ENCODE data around the gene KCNJ14. TPM values are rescaled to one million over a fixed set of nuclear protein-coding genes. Genes with fewer than 3 reads are reported as not detected.

KCNJ14 gene
- total RNA-seq, 1 donor from 2014 or later = 3.7 TPM

DNA sequence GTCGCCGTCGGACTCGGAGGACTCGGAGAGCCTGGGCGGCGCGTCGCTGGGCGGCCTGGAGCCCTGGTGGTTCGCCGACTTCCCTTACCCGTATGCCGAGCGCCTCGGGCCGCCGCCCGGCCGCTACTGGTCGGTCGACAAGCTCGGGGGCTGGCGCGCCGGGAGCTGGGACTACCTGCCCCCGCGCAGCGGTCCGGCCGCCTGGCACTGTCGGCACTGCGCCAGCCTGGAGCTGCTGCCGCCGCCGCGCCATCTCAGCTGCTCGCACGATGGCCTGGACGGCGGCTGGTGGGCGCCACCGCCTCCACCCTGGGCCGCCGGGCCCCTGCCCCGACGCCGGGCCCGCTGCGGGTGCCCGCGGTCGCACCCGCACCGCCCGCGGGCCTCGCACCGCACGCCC, 12.1 kb upstream of the KCNJ14 start:
- no peak for DNase-seq (ENCODE audit: extremely low spot score in 2 of 2)
- peaks cover 29% of the 10 kb centered on the region for H3K4me1 ChIP-seq
- H3K9me3 ChIP-seq = no peaks in the 10 kb centered on the region
- TF ChIP-seq POLR2A (IDR thresholded peaks at IDR 0.05) (no peak), POLR2AphosphoS5 (IDR thresholded peaks at IDR 0.05; ENCODE audit: insufficient read depth in 1 of 2, low read depth in 1 of 2) (no peak)
- TF ChIP-seq, protein P1, sequence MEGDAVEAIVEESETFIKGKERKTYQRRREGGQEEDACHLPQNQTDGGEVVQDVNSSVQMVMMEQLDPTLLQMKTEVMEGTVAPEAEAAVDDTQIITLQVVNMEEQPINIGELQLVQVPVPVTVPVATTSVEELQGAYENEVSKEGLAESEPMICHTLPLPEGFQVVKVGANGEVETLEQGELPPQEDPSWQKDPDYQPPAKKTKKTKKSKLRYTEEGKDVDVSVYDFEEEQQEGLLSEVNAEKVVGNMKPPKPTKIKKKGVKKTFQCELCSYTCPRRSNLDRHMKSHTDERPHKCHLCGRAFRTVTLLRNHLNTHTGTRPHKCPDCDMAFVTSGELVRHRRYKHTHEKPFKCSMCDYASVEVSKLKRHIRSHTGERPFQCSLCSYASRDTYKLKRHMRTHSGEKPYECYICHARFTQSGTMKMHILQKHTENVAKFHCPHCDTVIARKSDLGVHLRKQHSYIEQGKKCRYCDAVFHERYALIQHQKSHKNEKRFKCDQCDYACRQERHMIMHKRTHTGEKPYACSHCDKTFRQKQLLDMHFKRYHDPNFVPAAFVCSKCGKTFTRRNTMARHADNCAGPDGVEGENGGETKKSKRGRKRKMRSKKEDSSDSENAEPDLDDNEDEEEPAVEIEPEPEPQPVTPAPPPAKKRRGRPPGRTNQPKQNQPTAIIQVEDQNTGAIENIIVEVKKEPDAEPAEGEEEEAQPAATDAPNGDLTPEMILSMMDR (IDR thresholded peaks at IDR 0.05) = no peak
- peak overlapping the region; percentile 24 to 41 for H3K4me3 ChIP-seq
- intact Hi-C loops (cut with DNase I) = no loop called here
- H3K27me3 ChIP-seq = no peaks in the 10 kb centered on the region
- peaks cover 0 to 7% of the 10 kb centered on the region in 2 donors for H3K36me3 ChIP-seq
- H3K27ac ChIP-seq = no peak overlapping the region

DNA sequence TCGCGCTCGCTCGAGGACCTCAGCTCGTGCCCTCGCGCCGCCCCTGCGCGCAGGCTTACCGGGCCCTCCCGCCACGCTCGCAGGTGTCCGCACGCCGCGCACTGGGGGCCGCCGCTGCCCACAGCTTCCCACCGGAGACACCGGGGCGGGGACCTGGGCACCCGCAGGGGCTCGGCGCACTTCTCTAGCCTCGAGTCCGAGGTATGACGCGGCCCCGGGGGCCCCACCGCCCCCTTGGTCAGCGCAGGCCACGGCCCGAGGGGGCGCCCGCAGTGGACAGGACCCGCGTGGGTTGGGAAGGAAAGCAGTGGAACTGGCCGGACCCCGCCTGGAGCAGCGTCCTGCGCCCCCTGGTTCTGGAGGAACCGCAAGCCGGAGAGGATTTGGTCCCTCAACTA, 11.6 kb upstream of the KCNJ14 start:
- Histone ChIP-seq H3K4me3 (peak overlapping the region; percentile 82 to 93), H3K27me3 (no peaks in the 10 kb centered on the region), H3K36me3 (peaks cover 0 to 12% of the 10 kb centered on the region in 2 donors), H3K27ac (no peak overlapping the region), H3K9me3 (no peaks in the 10 kb centered on the region), H3K4me1 (peaks cover 29% of the 10 kb centered on the region)
- TF ChIP-seq, protein P1 (IDR thresholded peaks at IDR 0.05) = no peak
- no peak for TF ChIP-seq POLR2A (IDR thresholded peaks at IDR 0.05)
- TF ChIP-seq POLR2AphosphoS5 (IDR thresholded peaks at IDR 0.05; ENCODE audit: insufficient read depth in 1 of 2, low read depth in 1 of 2) = no peak
- DNase-seq (ENCODE audit: extremely low spot score in 2 of 2) = no peak
- intact Hi-C loops (cut with DNase I) = no loop called here

DNA sequence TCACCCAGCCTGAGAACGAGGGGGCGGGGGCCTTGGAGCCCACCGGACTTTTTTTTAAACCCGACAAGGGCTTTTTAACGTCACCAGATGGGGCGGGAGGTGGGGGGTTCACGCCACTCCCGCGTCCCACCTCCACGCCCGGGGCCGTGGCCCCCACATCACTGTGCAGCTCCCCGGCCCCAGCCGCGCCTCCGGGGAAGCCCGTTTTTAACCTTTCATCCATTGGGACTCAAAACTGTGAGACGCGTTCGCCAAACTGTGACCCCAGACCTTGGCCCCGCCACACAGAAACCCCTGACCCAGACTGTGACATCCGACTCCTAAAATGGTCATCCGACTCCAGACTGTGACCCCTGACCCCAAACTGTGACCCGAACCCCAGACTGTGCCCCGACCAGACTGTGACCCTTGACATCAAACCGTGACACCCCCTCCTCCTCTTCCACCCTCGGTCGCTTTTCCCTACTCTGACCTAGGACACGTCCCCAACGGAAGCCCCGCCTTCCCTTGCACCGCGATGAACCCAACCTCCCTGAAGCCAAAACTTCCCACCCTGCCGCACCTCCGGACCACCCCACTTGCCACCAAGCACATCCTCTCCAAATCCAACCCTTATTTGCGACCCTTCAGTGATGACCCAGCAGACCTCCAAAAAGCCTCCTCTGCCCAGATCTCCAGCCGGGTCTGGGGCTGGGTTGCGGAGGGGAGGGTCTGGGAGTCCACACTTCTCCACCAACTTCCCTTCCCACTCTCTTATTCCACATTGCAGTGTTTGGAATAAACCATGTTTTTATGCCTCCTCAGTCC, 11.0 kb upstream of the KCNJ14 start:
- intact Hi-C loops (cut with DNase I) = no loop called here
- no peaks in the 10 kb centered on the region for H3K9me3 ChIP-seq
- H3K4me1 ChIP-seq = peaks cover 29% of the 10 kb centered on the region
- no peak for TF ChIP-seq POLR2A (IDR thresholded peaks at IDR 0.05)
- DNase-seq (ENCODE audit: extremely low spot score in 2 of 2) = no peak
- no peaks in the 10 kb centered on the region for H3K27me3 ChIP-seq
- peaks cover 0 to 18% of the 10 kb centered on the region in 2 donors for H3K36me3 ChIP-seq
- H3K4me3 ChIP-seq = peak overlapping the region; percentile 82 to 93
- H3K27ac ChIP-seq = peak overlapping the region; percentile 88

DNA sequence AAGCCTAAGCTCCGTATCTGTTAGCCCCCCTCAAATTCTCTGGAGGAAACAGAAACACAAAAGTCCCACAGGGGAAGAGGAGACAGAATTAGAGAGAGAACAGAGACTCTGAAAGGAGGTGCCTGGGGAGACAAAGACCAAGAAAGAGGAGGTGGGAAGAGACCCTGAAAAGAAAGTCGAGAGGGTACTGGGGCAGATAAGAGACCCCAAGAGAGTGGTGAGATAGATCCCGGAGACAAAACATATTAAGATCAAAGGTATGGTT, 10.5 kb upstream of the KCNJ14 start:
- peaks cover 0 to 22% of the 10 kb centered on the region in 2 donors for H3K36me3 ChIP-seq
- no peaks in the 10 kb centered on the region for H3K27me3 ChIP-seq
- intact Hi-C loops (cut with DNase I) = no loop called here

DNA sequence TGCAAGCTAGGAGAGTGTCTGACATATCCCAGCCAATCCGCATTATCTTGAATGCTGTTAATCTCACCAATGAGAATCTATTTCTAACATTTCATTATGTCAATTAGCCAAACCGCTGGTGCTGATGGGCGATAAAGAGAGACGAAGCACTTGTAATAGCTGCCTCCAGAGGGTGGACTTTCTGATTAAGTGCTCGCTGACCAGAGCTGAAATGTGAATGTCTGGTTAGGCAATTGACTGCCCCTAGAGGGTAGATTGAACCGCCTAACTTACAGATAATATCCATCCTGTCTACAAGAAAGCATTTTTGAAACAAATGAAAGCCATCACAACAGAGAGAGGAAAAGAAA, 10.1 kb upstream of the KCNJ14 start:
- peaks cover 29% of the 10 kb centered on the region for H3K4me1 ChIP-seq
- intact Hi-C loops (cut with DNase I) = no loop called here
- H3K36me3 ChIP-seq = peaks cover 2 to 26% of the 10 kb centered on the region in 2 donors
- peak overlapping the region; percentile 88 for H3K27ac ChIP-seq
- no peaks in the 10 kb centered on the region for H3K9me3 ChIP-seq
- H3K4me3 ChIP-seq = peak overlapping the region; percentile 82 to 93
- no peaks in the 10 kb centered on the region for H3K27me3 ChIP-seq
- TF ChIP-seq POLR2AphosphoS5 (IDR thresholded peaks at IDR 0.05; ENCODE audit: insufficient read depth in 1 of 2, low read depth in 1 of 2) (no peak), POLR2A (IDR thresholded peaks at IDR 0.05) (no peak)
- TF ChIP-seq, protein P1 (IDR thresholded peaks at IDR 0.05) = peak in 1 of 3 experiments; percentile 41
- DNase-seq (ENCODE audit: extremely low spot score in 2 of 2) = no peak

More for the DNA sequence above, 10.5 kb upstream of the KCNJ14 start:
- Histone ChIP-seq H3K27ac (peak overlapping the region; percentile 88), H3K4me1 (peaks cover 29% of the 10 kb centered on the region), H3K4me3 (peak overlapping the region; percentile 82 to 93), H3K9me3 (no peaks in the 10 kb centered on the region)
- DNase-seq (ENCODE audit: extremely low spot score in 2 of 2) = no peak
- TF ChIP-seq, protein P1 (IDR thresholded peaks at IDR 0.05) = no peak
- TF ChIP-seq POLR2AphosphoS5 (IDR thresholded peaks at IDR 0.05; ENCODE audit: insufficient read depth in 1 of 2, low read depth in 1 of 2) = no peak

All from vagina (tissue), 2 donors.